HFFc6 (cell line): Measurements from ENCODE around the gene FXYD7. TPM values are rescaled to one million over a fixed set of nuclear protein-coding genes. Genes with fewer than 3 reads are reported as not detected.
"Not testable (repeated sequence)": the region's sequence is repeated elsewhere in the genome, so short reads cannot be mapped to it uniquely, and the experiment has no call there.

Source experiments
- DNase-seq: peaks from one replicate; pipeline ENCODE4 v3.0.0-alpha.2; 2018
- H3K27ac Mint-ChIP-seq: 2 replicates; pipeline ENCODE4 v1.8.0; 2020; ENCODE audit warnings: mild to moderate bottlenecking, mixed read lengths
- H3K27me3 Mint-ChIP-seq: 2 replicates; pipeline ENCODE4 v1.8.0; 2021; ENCODE audit warnings: mild to moderate bottlenecking, moderate library complexity, mixed read lengths; ENCODE audit not compliant: insufficient read depth
- H3K36me3 Mint-ChIP-seq: 2 replicates; pipeline ENCODE4 v1.8.0; 2021; ENCODE audit warnings: low read depth, mixed read lengths
- H3K4me1 Mint-ChIP-seq: 2 replicates; pipeline ENCODE4 v1.8.0; 2020; ENCODE audit warnings: low read depth, mixed read lengths
- H3K4me3 Mint-ChIP-seq: 2 replicates; pipeline ENCODE4 v1.8.0; 2020; ENCODE audit warnings: mild to moderate bottlenecking, moderate library complexity, mixed read lengths
- H3K9me3 Mint-ChIP-seq: 2 replicates; pipeline ENCODE4 v1.8.0; 2020; ENCODE audit warnings: mild to moderate bottlenecking, mixed read lengths
- total RNA-seq, 6 experiments: library from RNA; stranded (reverse); fragmentation: NEBNext Ultra II Directional; extraction: Animal tissue kit (Norgen Biotek cat#: 25700); gene quantifications; 2 replicates in 1 of 6; 3 replicates in 5 of 6; pipeline ENCODE4 v1.2.3, GENCODE V29; 2021
- TF ChIP-seq, protein P1 (sequence below): fragments of 200-600 bp; sonication (generic); IDR thresholded peaks from 2 replicates; pipeline ENCODE4 v1.5.0; 2021; ENCODE audit warnings: antibody characterized with exemption, mild to moderate bottlenecking

Gene FXYD7
- total RNA-seq, 6 experiments from 2014 or later = 0.32 to 0.87 (median 0.68) TPM; not detected in 3

- H3K4me3 Mint-ChIP-seq = no peak overlapping the region
- no peaks in the 10 kb centered on the region for H3K36me3 Mint-ChIP-seq
- H3K27me3 Mint-ChIP-seq = peaks cover 13% of the 10 kb centered on the region
- H3K4me1 Mint-ChIP-seq = no peaks in the 10 kb centered on the region
- no peak overlapping the region for H3K27ac Mint-ChIP-seq
- DNase-seq = no peak
- TF ChIP-seq, protein P1, sequence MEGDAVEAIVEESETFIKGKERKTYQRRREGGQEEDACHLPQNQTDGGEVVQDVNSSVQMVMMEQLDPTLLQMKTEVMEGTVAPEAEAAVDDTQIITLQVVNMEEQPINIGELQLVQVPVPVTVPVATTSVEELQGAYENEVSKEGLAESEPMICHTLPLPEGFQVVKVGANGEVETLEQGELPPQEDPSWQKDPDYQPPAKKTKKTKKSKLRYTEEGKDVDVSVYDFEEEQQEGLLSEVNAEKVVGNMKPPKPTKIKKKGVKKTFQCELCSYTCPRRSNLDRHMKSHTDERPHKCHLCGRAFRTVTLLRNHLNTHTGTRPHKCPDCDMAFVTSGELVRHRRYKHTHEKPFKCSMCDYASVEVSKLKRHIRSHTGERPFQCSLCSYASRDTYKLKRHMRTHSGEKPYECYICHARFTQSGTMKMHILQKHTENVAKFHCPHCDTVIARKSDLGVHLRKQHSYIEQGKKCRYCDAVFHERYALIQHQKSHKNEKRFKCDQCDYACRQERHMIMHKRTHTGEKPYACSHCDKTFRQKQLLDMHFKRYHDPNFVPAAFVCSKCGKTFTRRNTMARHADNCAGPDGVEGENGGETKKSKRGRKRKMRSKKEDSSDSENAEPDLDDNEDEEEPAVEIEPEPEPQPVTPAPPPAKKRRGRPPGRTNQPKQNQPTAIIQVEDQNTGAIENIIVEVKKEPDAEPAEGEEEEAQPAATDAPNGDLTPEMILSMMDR = no peak
- peaks cover 5% of the 10 kb centered on the region; the same call in 1 of the 2 replicates for H3K9me3 Mint-ChIP-seq
Measured at GRCh38 chr19:35184884-35185283, 41.8 kb downstream of the FXYD7 start.

DNA sequence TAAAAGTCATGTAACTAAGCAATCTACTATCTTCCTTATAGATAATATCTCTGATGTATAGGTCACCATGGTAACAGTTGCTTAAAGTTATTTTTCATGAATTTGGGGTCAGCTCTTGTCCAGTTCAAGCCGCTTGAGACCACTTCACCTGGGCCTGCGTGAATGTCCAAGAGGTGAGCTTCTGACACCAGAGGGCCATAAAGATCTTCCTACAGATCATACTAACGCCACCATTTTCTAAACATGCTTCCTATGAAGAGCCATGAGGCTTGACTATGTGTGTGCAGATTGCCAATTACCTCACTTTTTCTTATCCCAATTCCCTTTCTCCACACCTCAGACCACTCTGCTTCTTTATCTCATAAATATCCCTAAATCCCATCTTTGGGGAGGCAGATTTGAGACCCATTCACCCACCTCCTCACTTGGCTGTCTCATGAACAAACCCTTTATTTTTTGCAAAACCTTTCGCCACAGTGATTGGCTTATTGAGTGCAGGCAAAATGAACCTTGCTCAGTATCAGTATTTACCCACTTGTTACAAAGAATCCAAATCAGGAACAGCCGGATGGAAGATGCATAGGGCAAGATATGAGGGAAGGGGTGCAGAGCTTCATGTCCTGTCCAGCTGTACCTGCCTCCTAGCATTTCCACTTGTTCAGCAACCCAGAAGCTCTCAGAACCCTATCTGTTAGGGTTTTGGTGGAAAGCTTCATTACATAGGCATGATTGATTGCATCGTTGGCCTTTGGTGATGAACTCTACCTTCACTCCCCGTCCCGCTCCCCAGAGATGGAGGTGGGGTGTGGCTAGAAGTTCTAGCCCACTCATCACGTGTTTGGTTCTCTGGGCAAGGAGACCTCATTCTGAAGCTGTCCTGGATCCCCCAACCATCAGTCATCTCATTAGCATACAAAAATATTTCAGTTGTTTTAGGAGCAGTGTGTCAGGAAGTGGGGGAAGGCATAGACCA is 51.2 kb downstream of the FXYD7 start:
- Mint-ChIP-seq H3K27me3 (peaks cover 15% of the 10 kb centered on the region), H3K4me3 (no peak overlapping the region), H3K36me3 (no peaks in the 10 kb centered on the region), H3K4me1 (peaks cover 19% of the 10 kb centered on the region), H3K27ac (no peak overlapping the region), H3K9me3 (no peaks in the 10 kb centered on the region)
- TF ChIP-seq, protein P1 = no peak
- DNase-seq = no peak

- H3K27ac Mint-ChIP-seq = no peak overlapping the region
Measured at GRCh38 chr19:35195830-35196229, 52.8 kb downstream of the FXYD7 start.

GRCh38 chr19:35196861-35197260 is 53.8 kb downstream of the FXYD7 start:
- H3K36me3 Mint-ChIP-seq = not testable (repeated sequence)

More at GRCh38 chr19:35195830-35196229, 52.8 kb downstream of the FXYD7 start:
- Mint-ChIP-seq H3K27me3 (peaks cover 21% of the 10 kb centered on the region), H3K36me3 (no peaks in the 10 kb centered on the region), H3K4me3 (no peak overlapping the region), H3K9me3 (no peaks in the 10 kb centered on the region), H3K4me1 (peaks cover 19% of the 10 kb centered on the region)
- TF ChIP-seq, protein P1 = no peak
- peak; percentile 46 for DNase-seq

GRCh38 chr19:35199481-35199880 is 56.4 kb downstream of the FXYD7 start:
- DNase-seq = no peak
- Mint-ChIP-seq H3K27me3 (peaks cover 26% of the 10 kb centered on the region), H3K36me3 (no peaks in the 10 kb centered on the region), H3K27ac (no peak overlapping the region), H3K4me3 (no peak overlapping the region), H3K4me1 (peaks cover 19% of the 10 kb centered on the region), H3K9me3 (no peaks in the 10 kb centered on the region)
- TF ChIP-seq, protein P1 = no peak

More at GRCh38 chr19:35196861-35197260, 53.8 kb downstream of the FXYD7 start:
- H3K27ac Mint-ChIP-seq, H3K4me3 Mint-ChIP-seq, DNase-seq, H3K9me3 Mint-ChIP-seq: not testable (repeated sequence)
- peaks cover 19% of the 10 kb centered on the region for H3K4me1 Mint-ChIP-seq
- peaks cover 20% of the 10 kb centered on the region for H3K27me3 Mint-ChIP-seq
